HCT116 (cell line): ENCODE measurements around the gene NRAP.

Experiments used
- CTCF ChIP-seq, 3 experiments: fragments of 200-600 bp in 1 of 3; sonication (generic) in 1 of 3; IDR thresholded peaks in 2 of 3; conservative IDR thresholded peaks in 1 of 3; 2 replicates each; pipeline ENCODE4 v1.5.1; 2012 to 2017; ENCODE audit warnings: low read depth in 2 of 3, low read length in 2 of 3, antibody characterized with exemption in 1 of 3, borderline replicate concordance in 1 of 3, control low read depth in 1 of 3, mild to moderate bottlenecking in 1 of 3, mixed read lengths in 1 of 3, mixed run types in 1 of 3, moderate library complexity in 1 of 3; ENCODE audit not compliant: insufficient read depth in 1 of 3
- JUND ChIP-seq: IDR thresholded peaks from 2 replicates; pipeline ENCODE4 v1.6.1; 2012
- POLR2A ChIP-seq: IDR thresholded peaks from 2 replicates; pipeline ENCODE4 v1.7.0; 2011; ENCODE audit warnings: borderline replicate concordance; ENCODE audit not compliant: insufficient read depth, insufficient read length; ENCODE audit errors: extremely low read depth
- SIN3A ChIP-seq: IDR thresholded peaks from 2 replicates; pipeline ENCODE4 v1.6.1; 2012; ENCODE audit warnings: low read depth
- ZBTB33 ChIP-seq: IDR thresholded peaks from 2 replicates; pipeline ENCODE4 v1.6.1; 2011; ENCODE audit warnings: mild to moderate bottlenecking, low read length, moderate library complexity; ENCODE audit not compliant: insufficient replicate concordance; ENCODE audit errors: extremely low read depth

- TF ChIP-seq POLR2A (no peak), SIN3A (no peak), JUND (no peak), ZBTB33 (no peak), CTCF (IDR thresholded peaks at IDR 0.05 in 2 of 3, conservative IDR thresholded peaks at IDR 0.05 in 1 of 3; ENCODE audit: borderline replicate concordance in 1 of 3, insufficient read depth in 1 of 3, low read depth in 2 of 3, low read length in 2 of 3) (no peak)
These were observed 42.9 kb downstream of the NRAP start for GRCh38 chr10:113620936-113621335.
